ENCODE data around the gene KLHL34. TPM values are rescaled to one million over a fixed set of nuclear protein-coding genes. Genes with fewer than 3 reads are reported as not detected.

KLHL34 gene
- total RNA-seq, 1 experiment from 2014 or later = not detected

GRCh38 chrX:21620234-21620633 lies 37.9 kb downstream of the KLHL34 start:
- H3K4me3 ChIP-seq = no peak overlapping the region
- H3K27me3 ChIP-seq = no peaks in the 10 kb centered on the region
- no peaks in the 10 kb centered on the region; the same call in 1 of the 2 replicates for H3K4me1 ChIP-seq
- no peaks in the 10 kb centered on the region for H3K9me3 ChIP-seq (replicated peaks)
- H3K36me3 ChIP-seq = no peaks in the 10 kb centered on the region; the same call in 1 of the 2 replicates
- no peak for DNase-seq
- no peak overlapping the region for H3K27ac ChIP-seq

GRCh38 chrX:21616386-21616785 lies 41.7 kb downstream of the KLHL34 start:
- Histone ChIP-seq H3K36me3 (peaks cover 4% of the 10 kb centered on the region), H3K27me3 (no peaks in the 10 kb centered on the region), H3K27ac (no peak overlapping the region), H3K9me3 (replicated peaks) (no peaks in the 10 kb centered on the region), H3K4me3 (no peak overlapping the region), H3K4me1 (no peaks in the 10 kb centered on the region; the same call in 1 of the 2 replicates)
- DNase-seq = no peak

- no peak for DNase-seq
- Histone ChIP-seq H3K27ac (no peak overlapping the region), H3K4me3 (no peak overlapping the region), H3K9me3 (replicated peaks) (no peaks in the 10 kb centered on the region), H3K27me3 (no peaks in the 10 kb centered on the region), H3K4me1 (no peaks in the 10 kb centered on the region; the same call in 1 of the 2 replicates), H3K36me3 (peaks cover 4% of the 10 kb centered on the region)
These were observed 46.0 kb downstream of the KLHL34 start for GRCh38 chrX:21612154-21612553.

GRCh38 chrX:21610168-21610567 lies 48.0 kb downstream of the KLHL34 start:
- Histone ChIP-seq H3K27me3 (no peaks in the 10 kb centered on the region), H3K4me1 (no peaks in the 10 kb centered on the region), H3K4me3 (no peak overlapping the region), H3K9me3 (replicated peaks) (no peaks in the 10 kb centered on the region), H3K36me3 (peaks cover 4% of the 10 kb centered on the region), H3K27ac (no peak overlapping the region)
- no peak for DNase-seq

- H3K4me3 ChIP-seq = no peak overlapping the region
- DNase-seq = no peak
- H3K36me3 ChIP-seq = no peaks in the 10 kb centered on the region
- no peaks in the 10 kb centered on the region for H3K27me3 ChIP-seq
- H3K9me3 ChIP-seq (replicated peaks) = no peaks in the 10 kb centered on the region
- no peaks in the 10 kb centered on the region for H3K4me1 ChIP-seq
- no peak overlapping the region for H3K27ac ChIP-seq
These were observed 52.1 kb downstream of the KLHL34 start for GRCh38 chrX:21606002-21606401.

Other genes starting within 250 kb of the KLHL34 start
- gene SMPX, start 99.8 kb upstream of the KLHL34 start, total RNA-seq (2014; rRNA removed; shearing (Covaris generic)) = 13.1 and 16.8 TPM in 2 replicates
- 14.0 and 14.6 TPM in 2 replicates for gene MBTPS2, start 181.3 kb upstream of the KLHL34 start, total RNA-seq (2014; rRNA removed; shearing (Covaris generic))
- gene YY2, start 197.7 kb upstream of the KLHL34 start, total RNA-seq (2014; rRNA removed; shearing (Covaris generic)) = 1.6 and 3.4 TPM in 2 replicates